H7 (cell line): Measurements from ENCODE around the gene ASXL2. TPM values are rescaled to one million over a fixed set of nuclear protein-coding genes. Genes with fewer than 3 reads are reported as not detected.
"Not testable (repeated sequence)": the region's sequence is repeated elsewhere in the genome, so short reads cannot be mapped to it uniquely, and the experiment has no call there.

Experiments used
- DNase-seq: peaks from one replicate; pipeline ENCODE4 v3.0.0; 2012
- H3K27me3 ChIP-seq: 2 replicates; pipeline ENCODE4 v1.6.0; 2011; ENCODE audit warnings: mild to moderate bottlenecking, low read length; ENCODE audit not compliant: control insufficient read depth, insufficient read depth
- H3K36me3 ChIP-seq: replicated peaks from 2 replicates; pipeline ENCODE4 v1.5.1; 2011; ENCODE audit warnings: low read length; ENCODE audit not compliant: control insufficient read depth, insufficient read depth
- H3K4me3 ChIP-seq: 2 replicates; pipeline ENCODE4 v1.5.1; 2011; ENCODE audit warnings: low read depth, mild to moderate bottlenecking, control low read depth, low read length, moderate library complexity; ENCODE audit not compliant: insufficient read depth
- total RNA-seq: library from RNA; depleted of rRNA; stranded (reverse); fragments of >200 nt; shearing (Covaris generic); gene quantifications from 2 replicates; pipeline ENCODE4 v1.2.3, GENCODE V29; 2014

ASXL2 gene
- total RNA-seq, 1 experiment from 2014 or later: 9.4 TPM

DNA sequence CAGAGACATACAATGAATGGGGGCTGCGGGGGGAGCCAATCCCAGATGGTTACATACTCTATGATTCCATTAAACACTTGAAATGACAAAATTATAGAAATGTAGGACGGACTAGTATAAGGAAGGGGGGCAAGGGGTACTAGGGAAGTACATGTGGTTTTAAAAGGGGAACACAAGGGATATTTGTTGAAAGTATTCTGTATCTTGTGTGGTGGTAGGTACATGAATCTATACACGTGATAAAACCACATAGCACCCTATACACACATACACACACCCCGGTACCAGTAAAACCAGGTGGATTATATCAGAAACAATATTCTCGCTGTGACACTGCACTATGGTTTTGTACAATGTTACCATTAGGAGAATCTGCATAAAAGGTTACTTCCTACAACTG is 45.4 kb downstream of the ASXL2 start:
- peaks cover 1% of the 10 kb centered on the region; the same call in 1 of the 2 replicates for H3K36me3 ChIP-seq
- H3K27me3 ChIP-seq: no peaks in the 10 kb centered on the region
- H3K4me3 ChIP-seq: no peak overlapping the region
- DNase-seq: no peak

GRCh38 chr2:25831746-25832449 is 46.4 kb downstream of the ASXL2 start:
- H3K27me3 ChIP-seq: no peaks in the 10 kb centered on the region
- no peak overlapping the region for H3K4me3 ChIP-seq
- peaks cover 1% of the 10 kb centered on the region; the same call in 1 of the 2 replicates for H3K36me3 ChIP-seq
- no peak for DNase-seq

- no peaks in the 10 kb centered on the region for H3K27me3 ChIP-seq
- H3K36me3 ChIP-seq: peaks cover 1% of the 10 kb centered on the region; the same call in 1 of the 2 replicates
- H3K4me3 ChIP-seq: no peak overlapping the region
- DNase-seq: no peak
Observed at GRCh38 chr2:25829828-25830227, 48.5 kb downstream of the ASXL2 start.

DNA sequence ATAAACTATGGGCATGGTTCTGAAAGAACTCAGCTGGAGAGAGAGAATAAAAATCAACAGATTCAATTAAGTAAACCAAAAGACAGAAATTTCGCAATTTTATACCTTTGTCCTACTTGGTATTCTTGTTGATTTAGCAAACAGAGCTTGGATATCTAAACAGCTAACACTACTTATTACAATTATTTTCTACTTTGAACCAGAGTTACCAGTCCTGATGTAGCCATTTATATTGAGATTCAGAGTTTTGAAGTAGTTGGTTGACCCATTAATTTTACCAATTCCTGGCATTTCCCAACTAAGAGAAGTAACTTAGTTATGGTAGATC is 48.9 kb downstream of the ASXL2 start:
- no peaks in the 10 kb centered on the region for H3K27me3 ChIP-seq
- no peaks in the 10 kb centered on the region; the same call in 1 of the 2 replicates for H3K36me3 ChIP-seq
- H3K4me3 ChIP-seq: no peak overlapping the region
- no peak for DNase-seq

GRCh38 chr2:25828532-25829376 is 49.5 kb downstream of the ASXL2 start:
- H3K4me3 ChIP-seq, H3K27me3 ChIP-seq, H3K36me3 ChIP-seq, DNase-seq: not testable (repeated sequence)

DNA sequence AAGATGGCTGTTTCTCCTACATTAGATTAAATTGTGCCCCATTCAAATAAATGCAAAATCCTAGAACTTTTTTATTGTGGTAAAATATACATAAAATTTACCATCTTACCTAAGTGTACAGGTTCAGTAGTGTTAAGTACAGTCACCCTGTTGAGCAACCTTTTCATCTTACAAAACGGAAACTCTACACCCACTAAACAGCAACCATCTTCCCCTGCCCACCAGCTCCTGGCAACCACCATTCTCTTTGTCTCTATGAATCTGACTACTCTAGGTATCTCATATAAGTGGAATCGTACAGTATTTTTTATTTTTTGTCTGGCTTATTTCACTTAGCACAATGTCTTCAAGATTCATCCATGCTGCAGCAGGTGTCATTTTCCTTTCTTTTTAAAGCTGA is 53.0 kb downstream of the ASXL2 start:
- no peak for DNase-seq
- H3K36me3 ChIP-seq: no peaks in the 10 kb centered on the region
- H3K4me3 ChIP-seq: no peak overlapping the region

GRCh38 chr2:25824718-25825117 is 53.6 kb downstream of the ASXL2 start:
- DNase-seq: no peak
- no peaks in the 10 kb centered on the region for H3K27me3 ChIP-seq
- H3K4me3 ChIP-seq: no peak overlapping the region
- no peaks in the 10 kb centered on the region for H3K36me3 ChIP-seq

More for the DNA sequence above, 53.0 kb downstream of the ASXL2 start:
- H3K27me3 ChIP-seq: no peaks in the 10 kb centered on the region

- no peaks in the 10 kb centered on the region for H3K27me3 ChIP-seq
- DNase-seq: no peak
- H3K4me3 ChIP-seq: no peak overlapping the region
- no peaks in the 10 kb centered on the region for H3K36me3 ChIP-seq
Observed at GRCh38 chr2:25824216-25824615, 54.1 kb downstream of the ASXL2 start.

- no peaks in the 10 kb centered on the region for H3K36me3 ChIP-seq
Observed at GRCh38 chr2:25822190-25823117, 55.8 kb downstream of the ASXL2 start.

DNA sequence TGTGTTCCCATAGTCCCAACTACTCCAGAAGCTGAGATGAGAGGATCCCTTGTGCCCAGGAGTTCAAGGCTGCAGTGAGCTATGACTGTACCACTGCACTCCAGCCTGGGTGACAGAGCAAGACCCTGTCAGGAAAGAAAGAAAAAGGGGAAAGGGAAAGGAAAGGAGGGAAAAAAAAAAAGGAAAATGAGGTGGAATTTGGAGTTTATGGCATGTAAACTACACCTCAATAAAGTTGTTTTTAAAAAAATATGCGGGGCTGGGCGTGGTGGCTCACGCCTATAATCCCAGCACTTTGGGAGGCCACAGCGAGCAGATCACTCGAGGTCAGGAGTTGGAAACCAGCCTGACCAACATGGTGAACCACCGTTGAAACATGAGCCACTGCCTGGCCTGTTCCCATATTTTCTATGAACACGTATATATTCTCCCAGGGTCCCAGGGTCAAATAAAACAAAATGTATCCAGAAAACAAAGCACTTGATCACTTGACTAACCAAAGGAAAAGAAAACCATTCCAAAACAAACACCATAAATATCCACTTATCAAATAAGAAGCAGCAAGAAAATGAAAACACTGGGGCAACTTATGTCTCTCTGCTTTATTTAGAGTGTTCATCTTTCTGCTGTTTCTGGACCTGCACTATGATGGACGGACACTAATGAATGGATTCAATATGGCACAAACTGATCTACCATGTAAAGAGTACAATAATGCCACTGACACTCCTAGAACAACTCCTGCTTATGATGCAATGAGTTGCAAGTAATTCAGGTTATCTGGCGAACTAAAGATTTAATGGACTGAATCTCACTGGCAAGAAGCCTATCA is 56.8 kb downstream of the ASXL2 start:
- Histone ChIP-seq H3K4me3 (no peak overlapping the region), H3K36me3 (no peaks in the 10 kb centered on the region), H3K27me3 (no peaks in the 10 kb centered on the region)
- DNase-seq: no peak

More at GRCh38 chr2:25822190-25823117, 55.8 kb downstream of the ASXL2 start:
- peak; percentile 48 for DNase-seq
- H3K4me3 ChIP-seq: no peak overlapping the region
- H3K27me3 ChIP-seq: no peaks in the 10 kb centered on the region

- Histone ChIP-seq H3K27me3 (no peaks in the 10 kb centered on the region), H3K36me3 (no peaks in the 10 kb centered on the region), H3K4me3 (no peak overlapping the region)
- no peak for DNase-seq
Observed at GRCh38 chr2:25819597-25820039, 58.7 kb downstream of the ASXL2 start.

- no peaks in the 10 kb centered on the region for H3K36me3 ChIP-seq
- no peaks in the 10 kb centered on the region for H3K27me3 ChIP-seq
- no peak overlapping the region for H3K4me3 ChIP-seq
- no peak for DNase-seq
Observed at GRCh38 chr2:25817630-25818029, 60.7 kb downstream of the ASXL2 start.

DNA sequence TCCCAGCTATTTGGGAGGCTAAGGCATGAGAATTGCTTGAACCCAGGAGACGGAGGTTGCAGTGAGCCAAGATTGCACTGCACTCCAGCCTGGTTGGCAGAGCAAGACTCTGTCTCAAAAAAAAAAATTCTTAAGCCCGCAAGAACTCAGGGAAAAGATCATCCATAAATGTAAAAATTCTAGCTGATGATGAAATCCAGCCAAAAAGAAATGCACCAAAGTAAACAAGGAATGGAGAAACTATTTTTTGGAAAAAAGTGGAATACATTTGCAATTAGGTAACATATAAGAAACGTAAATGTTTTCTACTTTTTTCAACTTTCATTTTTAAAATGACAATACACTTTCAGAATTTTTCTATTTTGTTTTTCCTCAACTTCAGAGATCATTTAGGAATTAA is 61.3 kb downstream of the ASXL2 start:
- H3K4me3 ChIP-seq: no peak overlapping the region

GRCh38 chr2:25816249-25816648 is 62.0 kb downstream of the ASXL2 start:
- no peaks in the 10 kb centered on the region for H3K27me3 ChIP-seq
- no peak for DNase-seq
- no peak overlapping the region for H3K4me3 ChIP-seq
- H3K36me3 ChIP-seq: no peaks in the 10 kb centered on the region

More for the DNA sequence above, 61.3 kb downstream of the ASXL2 start:
- Histone ChIP-seq H3K27me3 (no peaks in the 10 kb centered on the region), H3K36me3 (no peaks in the 10 kb centered on the region)
- no peak for DNase-seq
